CD8-positive, alpha-beta memory T cell (primary cell): Measurements from ENCODE around the gene RNF31. TPM values are rescaled to one million over a fixed set of nuclear protein-coding genes. Genes with fewer than 3 reads are reported as not detected.

Experiments
- CTCF ChIA-PET: fragments of 350-600 bp; sonication (Branson Sonifier 250); formaldehyde crosslinking; loops from one replicate; lab custom pipeline; 2021; ENCODE audit warnings: antibody characterized with exemption; lab: Charles Lee
- POLR2A ChIA-PET: fragments of 350-600 bp; sonication (Branson Sonifier 250); formaldehyde crosslinking; loops from one replicate; lab custom pipeline; 2021; ENCODE audit warnings: antibody characterized with exemption; lab: Charles Lee
- DNase-seq, 5 donors: peaks; one replicate each; pipeline versions ENCODE4 v3.0.0 to v3.0.0-alpha.2; 2020 to 2022; ENCODE audit warnings: mixed read lengths in 1 of 5
- H3K27ac ChIP-seq: one replicate; pipeline ENCODE4 v1.7.0; 2013; ENCODE audit warnings: low read depth, mild to moderate bottlenecking, low read length, moderate library complexity
- H3K27me3 ChIP-seq: 2 replicates; pipeline ENCODE4 v1.7.0; 2013; ENCODE audit warnings: low read length, mild to moderate bottlenecking; ENCODE audit not compliant: insufficient read depth, poor library complexity, severe bottlenecking
- H3K36me3 ChIP-seq: 2 replicates; pipeline ENCODE4 v1.7.0; 2013; ENCODE audit warnings: mild to moderate bottlenecking, low read length, moderate library complexity; ENCODE audit not compliant: insufficient read depth
- H3K4me1 ChIP-seq: 2 replicates; pipeline ENCODE4 v1.7.0; 2013; ENCODE audit warnings: mild to moderate bottlenecking, low read length, moderate library complexity; ENCODE audit not compliant: insufficient read depth
- H3K4me3 ChIP-seq: 2 replicates; pipeline ENCODE4 v1.7.0; 2013; ENCODE audit warnings: mild to moderate bottlenecking, low read length
- H3K9me3 ChIP-seq: 2 replicates; pipeline ENCODE4 v1.7.0; 2013; ENCODE audit warnings: mild to moderate bottlenecking, low read length
- H3K27ac Mint-ChIP-seq, 8 donors: one replicate each; pipeline ENCODE4 v1.8.0; 2020 to 2021; ENCODE audit warnings: mixed read lengths in 8 of 8, mild to moderate bottlenecking in 6 of 8, inconsistent platforms in 3 of 8, moderate library complexity in 3 of 8
- H3K27me3 Mint-ChIP-seq, 2 donors: one replicate each; pipeline ENCODE4 v1.8.0; 2020 to 2021; ENCODE audit warnings: mixed read lengths in 2 of 2, mild to moderate bottlenecking in 1 of 2, moderate library complexity in 1 of 2
- H3K36me3 Mint-ChIP-seq, 3 donors: one replicate each; pipeline ENCODE4 v1.8.0; 2020 to 2021; ENCODE audit warnings: mixed read lengths in 3 of 3, inconsistent platforms in 1 of 3, mild to moderate bottlenecking in 1 of 3
- H3K4me1 Mint-ChIP-seq, 3 donors: one replicate each; pipeline ENCODE4 v1.8.0; 2020 to 2021; ENCODE audit warnings: mixed read lengths in 3 of 3, inconsistent platforms in 1 of 3, mild to moderate bottlenecking in 1 of 3
- H3K4me3 Mint-ChIP-seq, 7 donors: one replicate each; pipeline ENCODE4 v1.8.0; 2020 to 2021; ENCODE audit warnings: mixed read lengths in 7 of 7, mild to moderate bottlenecking in 6 of 7, moderate library complexity in 4 of 7, inconsistent platforms in 2 of 7
- H3K9me3 Mint-ChIP-seq, 5 donors: one replicate each; pipeline ENCODE4 v1.8.0; 2020 to 2022; ENCODE audit warnings: mixed read lengths in 5 of 5, mild to moderate bottlenecking in 3 of 5, moderate library complexity in 2 of 5, inconsistent platforms in 1 of 5
- polyA plus RNA-seq: library from polyadenylated mRNA; unstranded; fragments of 300-500 nt; fragmentation: Illumina TruSeq; gene quantifications from one replicate; pipeline ENCODE4 v1.2.3, GENCODE V29; 2021
- total RNA-seq, 2 experiments: library from RNA; stranded (reverse); gene quantifications; one replicate each; pipeline ENCODE4 v1.2.3, GENCODE V29; 2021

The RNF31 gene
- total and polyA plus RNA-seq, 3 experiments from 2014 or later, result 71.5 to 85.9 (median 85.9) TPM

- Histone ChIP-seq H3K27me3 (no peaks in the 10 kb centered on the region), H3K4me1 (peaks cover 14% of the 10 kb centered on the region), H3K36me3 (peaks cover 61% of the 10 kb centered on the region), H3K4me3 (no peak overlapping the region), H3K27ac (no peak overlapping the region), H3K9me3 (no peaks in the 10 kb centered on the region)
- H3K4me1 Mint-ChIP-seq, result peaks cover 14 to 23% (median 17%) of the 10 kb centered on the region in 3 donors
- ChIA-PET CTCF (no interaction called here), POLR2A (no interaction called here)
- no peak overlapping the region for H3K27ac Mint-ChIP-seq
- H3K36me3 Mint-ChIP-seq, result peaks cover 5 to 78% (median 27%) of the 10 kb centered on the region in 3 donors
- no peaks in the 10 kb centered on the region for H3K9me3 Mint-ChIP-seq
- DNase-seq, result no peak
- no peak overlapping the region for H3K4me3 Mint-ChIP-seq
- no peaks in the 10 kb centered on the region for H3K27me3 Mint-ChIP-seq
These were observed 26.1 kb upstream of the RNF31 start for GRCh38 chr14:24121210-24121609.

DNA sequence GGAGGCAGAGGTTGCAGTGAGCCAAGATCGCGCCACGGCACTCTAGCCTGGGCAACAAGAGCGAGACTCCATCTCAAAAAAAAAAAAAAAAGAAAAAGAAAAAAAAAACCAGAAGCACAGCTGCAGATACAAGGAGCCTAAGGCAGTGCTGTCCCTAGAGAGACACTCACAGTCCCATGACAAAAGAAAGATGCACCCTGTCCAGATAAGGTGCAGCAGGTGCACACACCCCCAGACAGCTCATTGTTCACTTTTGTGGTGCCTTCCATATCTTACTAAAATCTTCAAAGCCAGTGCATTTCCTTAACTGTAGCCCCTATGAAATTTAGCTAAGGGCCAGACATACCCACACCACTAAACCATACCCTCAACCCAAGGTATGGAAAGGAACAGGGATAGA lies 24.9 kb upstream of the RNF31 start:
- no peak for DNase-seq
- Histone ChIP-seq H3K36me3 (peaks cover 58% of the 10 kb centered on the region), H3K27ac (no peak overlapping the region), H3K9me3 (no peaks in the 10 kb centered on the region), H3K4me1 (peaks cover 2% of the 10 kb centered on the region), H3K27me3 (no peaks in the 10 kb centered on the region), H3K4me3 (no peak overlapping the region)
- H3K27ac Mint-ChIP-seq, result peak overlapping the region in 1 of 8 donors; percentile 43
- peaks cover 5 to 67% (median 21%) of the 10 kb centered on the region in 3 donors for H3K36me3 Mint-ChIP-seq
- no peaks in the 10 kb centered on the region for H3K9me3 Mint-ChIP-seq
- ChIA-PET POLR2A (no interaction called here), CTCF (interaction anchor here (1.3 kb wide), 2 partner anchors 9 to 39 kb away, joined by 3 to 6 read pairs; partner anchors contain the start of gene IRF9)
- H3K4me1 Mint-ChIP-seq, result peaks cover 4 to 13% (median 7%) of the 10 kb centered on the region in 3 donors
- no peaks in the 10 kb centered on the region for H3K27me3 Mint-ChIP-seq
- H3K4me3 Mint-ChIP-seq, result no peak overlapping the region

DNA sequence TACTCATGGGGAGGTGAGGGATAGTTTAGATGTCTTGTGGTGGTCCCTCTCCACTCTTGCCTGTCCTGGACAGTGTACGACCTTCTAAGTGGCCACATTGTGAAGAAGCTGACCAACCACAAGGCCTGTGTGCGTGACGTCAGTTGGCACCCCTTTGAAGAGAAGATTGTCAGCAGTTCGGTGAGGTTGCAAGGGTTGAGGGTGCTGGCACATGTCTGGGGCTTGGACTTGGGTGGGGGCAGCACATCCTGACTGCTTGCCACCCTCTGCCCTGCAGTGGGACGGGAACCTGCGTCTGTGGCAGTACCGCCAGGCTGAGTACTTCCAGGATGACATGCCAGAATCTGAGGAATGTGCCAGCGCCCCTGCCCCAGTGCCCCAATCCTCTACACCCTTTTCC lies 24.4 kb upstream of the RNF31 start:
- H3K4me3 ChIP-seq, result no peak overlapping the region
- H3K27ac ChIP-seq, result no peak overlapping the region
- CTCF ChIA-PET, result interaction anchor here (1.2 to 1.3 kb wide), 3 partner anchors 9 to 119 kb away, joined by 3 to 6 read pairs (median 3); partner anchors contain the start of genes IRF9 and TINF2
- no peaks in the 10 kb centered on the region for H3K9me3 ChIP-seq
- H3K4me3 Mint-ChIP-seq, result no peak overlapping the region
- H3K27ac Mint-ChIP-seq, result peak overlapping the region in 2 of 8 donors; percentile 34 to 63
- H3K27me3 Mint-ChIP-seq, result no peaks in the 10 kb centered on the region
- peaks cover 5 to 62% (median 21%) of the 10 kb centered on the region in 3 donors for H3K36me3 Mint-ChIP-seq
- H3K36me3 ChIP-seq, result peaks cover 53% of the 10 kb centered on the region
- peaks cover 2 to 9% (median 2%) of the 10 kb centered on the region in 3 donors for H3K4me1 Mint-ChIP-seq
- no peaks in the 10 kb centered on the region for H3K27me3 ChIP-seq
- POLR2A ChIA-PET, result no interaction called here
- no peaks in the 10 kb centered on the region for H3K4me1 ChIP-seq
- H3K9me3 Mint-ChIP-seq, result no peaks in the 10 kb centered on the region
- DNase-seq, result no peak

DNA sequence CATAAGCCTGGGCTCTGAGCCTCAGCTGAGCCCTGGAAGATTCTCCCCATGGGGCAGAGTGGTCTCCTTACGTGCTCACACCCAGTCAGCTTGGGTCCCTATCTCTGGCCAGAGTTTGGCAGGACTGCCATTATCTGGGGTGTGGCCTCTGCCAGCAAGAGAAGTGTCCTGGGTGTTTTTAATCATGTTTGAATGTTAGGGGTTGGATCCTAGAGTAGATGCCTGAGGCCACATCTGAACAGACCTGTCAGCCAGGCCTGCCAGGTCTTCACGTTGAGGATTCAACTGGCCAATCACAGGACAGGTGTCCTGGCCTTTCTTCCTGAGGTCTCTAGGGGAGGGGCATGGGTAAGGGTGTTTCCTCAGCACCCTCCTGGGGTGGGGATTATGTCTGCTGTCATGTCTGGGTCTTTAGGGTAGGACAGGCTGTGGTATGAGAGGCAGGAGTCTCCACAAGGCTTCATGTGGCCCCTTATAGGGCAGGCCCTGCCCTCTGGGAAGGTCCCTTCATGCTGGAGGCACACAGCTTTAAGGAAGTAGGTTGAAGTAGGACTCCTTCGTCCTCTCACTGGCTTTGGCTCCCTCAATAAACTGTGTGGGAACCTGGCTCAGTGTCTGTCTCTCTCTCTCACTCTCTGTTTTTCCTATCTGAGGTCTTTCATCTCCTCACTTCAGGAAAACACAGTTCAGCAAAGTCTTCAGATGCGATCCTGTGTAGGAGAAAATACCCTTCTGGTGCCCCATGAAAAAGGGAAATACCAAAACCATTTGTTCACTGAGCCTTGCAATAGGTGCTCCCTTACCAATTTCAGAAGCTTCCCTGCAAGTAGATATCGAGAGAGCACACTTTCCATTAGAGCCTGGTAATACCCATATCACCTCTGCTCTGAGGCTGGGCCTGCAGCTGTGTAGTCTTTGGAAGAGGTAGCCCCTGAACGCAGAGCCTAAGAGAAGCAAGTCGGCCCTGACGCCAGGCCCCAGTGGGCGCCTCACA lies 23.6 kb upstream of the RNF31 start:
- Histone ChIP-seq H3K4me1 (no peaks in the 10 kb centered on the region), H3K36me3 (peaks cover 45% of the 10 kb centered on the region), H3K9me3 (no peaks in the 10 kb centered on the region), H3K27me3 (no peaks in the 10 kb centered on the region), H3K27ac (no peak overlapping the region), H3K4me3 (no peak overlapping the region)
- ChIA-PET CTCF (interaction anchor here (1.2 to 2.3 kb wide), 3 partner anchors 12 to 119 kb away, joined by 3 to 6 read pairs (median 5); partner anchors contain the start of genes IRF9, PSME1 and TINF2), POLR2A (no interaction called here)
- peak overlapping the region in 1 of 7 donors; percentile 35 for H3K4me3 Mint-ChIP-seq
- H3K27ac Mint-ChIP-seq, result peak overlapping the region in 4 of 8 donors; percentile 29 to 46 (median 34)
- H3K4me1 Mint-ChIP-seq, result peaks cover 0 to under 1% (median 0%) of the 10 kb centered on the region in 3 donors
- no peaks in the 10 kb centered on the region for H3K9me3 Mint-ChIP-seq
- H3K27me3 Mint-ChIP-seq, result no peaks in the 10 kb centered on the region
- peaks cover 5 to 54% (median 16%) of the 10 kb centered on the region in 3 donors for H3K36me3 Mint-ChIP-seq
- no peak for DNase-seq

GRCh38 chr14:24126939-24127338 lies 20.4 kb upstream of the RNF31 start:
- ChIA-PET CTCF (interaction anchor here (1.3 to 3.3 kb wide), 4 partner anchors 9 to 34 kb away, joined by 4 to 11 read pairs (median 5); partner anchors contain the start of genes IRF9 and PSME1), POLR2A (interaction anchor here (0.5 to 2.2 kb wide), 5 partner anchors 8 to 25 kb away, joined by 4 to 9 read pairs (median 5); partner anchors contain the start of gene PSME1)
- Mint-ChIP-seq H3K27me3 (no peaks in the 10 kb centered on the region), H3K27ac (no peak overlapping the region), H3K36me3 (peaks cover 0 to 31% (median 5%) of the 10 kb centered on the region in 3 donors), H3K4me1 (peaks cover 4 to 7% (median 7%) of the 10 kb centered on the region in 3 donors), H3K4me3 (no peak overlapping the region), H3K9me3 (no peaks in the 10 kb centered on the region)
- Histone ChIP-seq H3K36me3 (peaks cover 17% of the 10 kb centered on the region), H3K27me3 (no peaks in the 10 kb centered on the region), H3K27ac (no peak overlapping the region), H3K9me3 (no peaks in the 10 kb centered on the region), H3K4me1 (peaks cover 4% of the 10 kb centered on the region), H3K4me3 (no peak overlapping the region)
- DNase-seq, result no peak

GRCh38 chr14:24127673-24128072 lies 19.6 kb upstream of the RNF31 start:
- ChIA-PET POLR2A (interaction anchor here (0.5 to 0.9 kb wide), 3 partner anchors 8 to 25 kb away, joined by 4 to 5 read pairs (median 4); partner anchors contain the start of gene PSME1), CTCF (interaction anchor here (1.5 to 3.3 kb wide), 4 partner anchors 8 to 33 kb away, joined by 4 to 11 read pairs (median 5); partner anchors contain the start of genes IRF9 and PSME1)
- peaks cover 11 to 15% (median 11%) of the 10 kb centered on the region in 3 donors for H3K4me1 Mint-ChIP-seq
- H3K4me1 ChIP-seq, result peaks cover 11% of the 10 kb centered on the region
- no peak overlapping the region for H3K4me3 Mint-ChIP-seq
- no peaks in the 10 kb centered on the region for H3K27me3 Mint-ChIP-seq
- peak overlapping the region in 1 of 8 donors; percentile 21 for H3K27ac Mint-ChIP-seq
- no peak overlapping the region for H3K4me3 ChIP-seq
- no peaks in the 10 kb centered on the region for H3K9me3 Mint-ChIP-seq
- H3K36me3 ChIP-seq, result peaks cover 14% of the 10 kb centered on the region
- peaks cover 0 to 27% (median 5%) of the 10 kb centered on the region in 3 donors for H3K36me3 Mint-ChIP-seq
- DNase-seq, result no peak
- H3K27me3 ChIP-seq, result no peaks in the 10 kb centered on the region
- H3K27ac ChIP-seq, result no peak overlapping the region
- H3K9me3 ChIP-seq, result no peaks in the 10 kb centered on the region

DNA sequence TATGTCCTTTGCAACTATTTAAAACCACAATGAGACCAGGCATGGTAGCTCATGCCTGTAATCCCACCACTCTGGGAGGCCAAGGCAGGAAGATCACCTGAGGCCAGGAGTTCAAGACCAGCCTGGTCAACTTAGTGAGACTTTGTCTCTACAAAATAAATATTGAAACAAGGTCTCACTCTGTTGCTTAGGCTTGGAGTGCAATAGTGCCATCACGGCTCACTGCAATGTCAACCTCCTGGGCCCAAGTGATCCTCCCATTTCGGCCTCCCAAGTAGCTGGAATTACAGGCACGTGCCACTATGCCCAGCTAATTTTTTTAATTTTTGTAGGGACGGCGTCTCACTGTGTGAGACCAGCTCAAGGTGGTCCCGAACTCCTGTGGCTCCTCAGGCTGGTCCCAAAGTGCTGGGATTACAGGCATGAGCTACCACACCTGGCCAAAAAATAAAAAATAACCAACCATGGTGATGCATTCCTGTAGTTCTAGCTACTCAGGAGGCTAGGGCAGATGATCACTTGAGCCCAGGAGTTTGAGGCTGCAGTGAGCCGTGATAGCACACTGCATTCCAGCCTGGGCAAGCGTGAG lies 17.8 kb upstream of the RNF31 start:
- no peak overlapping the region for H3K4me3 Mint-ChIP-seq
- ChIA-PET CTCF (interaction anchor here (0.6 to 1.3 kb wide), 3 partner anchors 12 to 1557 kb away, joined by 3 to 6 read pairs (median 3); partner anchors contain the start of genes EMC9 and IRF9), POLR2A (interaction anchor here (0.6 to 1.0 kb wide), 2 partner anchors 17 to 563 kb away, joined by 3 to 4 read pairs; partner anchors contain the start of gene PSME2)
- H3K4me1 Mint-ChIP-seq, result peaks cover 15 to 19% (median 16%) of the 10 kb centered on the region in 3 donors
- Histone ChIP-seq H3K36me3 (no peaks in the 10 kb centered on the region), H3K27me3 (no peaks in the 10 kb centered on the region), H3K9me3 (no peaks in the 10 kb centered on the region), H3K27ac (no peak overlapping the region), H3K4me3 (no peak overlapping the region), H3K4me1 (peaks cover 16% of the 10 kb centered on the region)
- H3K27me3 Mint-ChIP-seq, result no peaks in the 10 kb centered on the region
- DNase-seq, result no peak
- H3K36me3 Mint-ChIP-seq, result peaks cover 0 to 9% (median 2%) of the 10 kb centered on the region in 3 donors
- H3K27ac Mint-ChIP-seq, result peak overlapping the region in 1 of 8 donors; percentile 33
- no peaks in the 10 kb centered on the region for H3K9me3 Mint-ChIP-seq
